ENCODE measurements around the gene STPG2. TPM values are rescaled to one million over a fixed set of nuclear protein-coding genes. Genes with fewer than 3 reads are reported as not detected.

STPG2 gene
- total RNA-seq, 2 donors from 2014 or later: 0.66 to 1.6 TPM

DNA sequence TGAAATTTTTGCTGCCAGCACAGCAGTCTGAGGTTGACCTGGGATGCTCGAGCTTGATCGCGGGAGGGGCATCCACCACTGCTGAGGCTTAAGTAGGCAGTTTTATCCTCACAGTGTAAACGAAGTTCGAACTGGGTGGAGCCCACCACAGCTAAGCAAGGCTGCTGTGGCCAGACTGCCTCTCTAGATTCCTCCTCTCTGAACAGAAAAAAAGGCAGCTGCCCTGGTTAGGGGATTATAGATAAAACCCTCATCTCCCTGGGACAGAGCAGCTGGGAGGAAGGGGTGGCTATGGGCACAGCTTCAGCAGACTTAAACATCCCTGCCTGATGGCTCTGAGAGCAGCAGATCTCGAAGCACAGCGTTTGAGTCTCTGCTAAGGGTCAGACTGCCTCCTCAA, 314.6 kb downstream of the STPG2 start:
- DNase-seq (no peak), ATAC-seq (no peak)
- no peak overlapping the region for H3K27ac ChIP-seq
- intact Hi-C loops (cut with DNase I): no loop called here
- no peaks in the 10 kb centered on the region for H3K27me3 ChIP-seq
- H3K4me1 ChIP-seq: no peaks in the 10 kb centered on the region
- H3K9me3 ChIP-seq: no peaks in the 10 kb centered on the region
- no peaks in the 10 kb centered on the region for H3K36me3 ChIP-seq (replicated peaks in 1 of 2; ENCODE audit: insufficient read depth in 1 of 2, low read depth in 2 of 2)
- WGBS, 2 donors: 81 to 82% methylated on average over 7 of the region's 7 CpGs
- no peak for TF ChIP-seq CTCF (IDR thresholded peaks at IDR 0.05)
- TF ChIP-seq POLR2A (IDR thresholded peaks at IDR 0.05): no peak
- H3K4me3 ChIP-seq: no peak overlapping the region

DNA sequence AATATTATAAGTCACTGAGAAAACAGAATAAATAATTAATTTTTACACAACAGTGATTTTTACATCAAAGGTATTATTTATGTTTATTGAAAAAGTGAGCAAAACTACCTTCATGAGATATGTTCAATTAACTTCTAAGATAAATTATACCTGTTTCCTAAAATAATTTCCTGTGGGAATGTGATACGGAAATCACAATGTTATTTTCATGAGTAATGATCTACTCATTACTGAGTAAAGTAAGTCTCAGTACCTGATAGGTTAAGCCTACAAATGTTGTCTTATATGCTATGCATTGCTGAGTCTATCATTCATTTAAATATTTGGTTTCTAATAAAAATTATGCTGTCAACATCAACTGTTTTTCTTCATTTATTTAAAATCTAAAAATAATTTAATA, 324.0 kb downstream of the STPG2 start:
- 65 to 84% methylated on average over 1 of the region's 1 CpG for WGBS, 2 donors

DNA sequence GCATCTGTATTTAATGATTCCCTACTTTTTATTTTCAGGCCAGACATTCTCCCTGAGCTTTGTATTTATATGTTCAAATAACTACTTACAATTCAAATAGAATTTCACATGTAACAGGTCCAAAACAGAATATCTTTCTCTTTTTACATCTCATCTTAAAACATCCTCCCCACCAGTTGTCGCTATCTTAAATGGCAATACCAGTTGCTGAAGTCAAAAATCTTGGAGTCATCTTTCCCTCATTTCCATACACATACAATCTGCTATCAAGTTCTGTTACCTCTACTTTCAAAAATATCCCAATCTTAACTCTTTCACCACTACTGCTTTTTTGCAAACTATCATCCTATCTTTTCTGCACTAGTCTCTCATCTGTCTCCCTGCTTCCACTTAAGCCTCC, 330.5 kb downstream of the STPG2 start:
- DNase-seq: no peak
- TF ChIP-seq CTCF (IDR thresholded peaks at IDR 0.05) (no peak), POLR2A (IDR thresholded peaks at IDR 0.05) (no peak)
- Histone ChIP-seq H3K27ac (no peak overlapping the region), H3K9me3 (no peaks in the 10 kb centered on the region), H3K4me1 (no peaks in the 10 kb centered on the region), H3K27me3 (no peaks in the 10 kb centered on the region), H3K36me3 (replicated peaks in 1 of 2; ENCODE audit: insufficient read depth in 1 of 2, low read depth in 2 of 2) (no peaks in the 10 kb centered on the region), H3K4me3 (no peak overlapping the region)
- WGBS, 2 donors: 94 to 100% methylated on average over 1 of the region's 1 CpG
- ATAC-seq: no peak
- intact Hi-C loops (cut with DNase I): no loop called here

More for the DNA sequence above, 324.0 kb downstream of the STPG2 start:
- TF ChIP-seq POLR2A (IDR thresholded peaks at IDR 0.05) (no peak), CTCF (IDR thresholded peaks at IDR 0.05) (no peak)
- Histone ChIP-seq H3K27ac (no peak overlapping the region), H3K4me3 (no peak overlapping the region), H3K36me3 (replicated peaks in 1 of 2; ENCODE audit: insufficient read depth in 1 of 2, low read depth in 2 of 2) (no peaks in the 10 kb centered on the region), H3K4me1 (no peaks in the 10 kb centered on the region), H3K9me3 (no peaks in the 10 kb centered on the region), H3K27me3 (no peaks in the 10 kb centered on the region)
- intact Hi-C loops (cut with DNase I): no loop called here
- DNase-seq (no peak), ATAC-seq (no peak)

DNA sequence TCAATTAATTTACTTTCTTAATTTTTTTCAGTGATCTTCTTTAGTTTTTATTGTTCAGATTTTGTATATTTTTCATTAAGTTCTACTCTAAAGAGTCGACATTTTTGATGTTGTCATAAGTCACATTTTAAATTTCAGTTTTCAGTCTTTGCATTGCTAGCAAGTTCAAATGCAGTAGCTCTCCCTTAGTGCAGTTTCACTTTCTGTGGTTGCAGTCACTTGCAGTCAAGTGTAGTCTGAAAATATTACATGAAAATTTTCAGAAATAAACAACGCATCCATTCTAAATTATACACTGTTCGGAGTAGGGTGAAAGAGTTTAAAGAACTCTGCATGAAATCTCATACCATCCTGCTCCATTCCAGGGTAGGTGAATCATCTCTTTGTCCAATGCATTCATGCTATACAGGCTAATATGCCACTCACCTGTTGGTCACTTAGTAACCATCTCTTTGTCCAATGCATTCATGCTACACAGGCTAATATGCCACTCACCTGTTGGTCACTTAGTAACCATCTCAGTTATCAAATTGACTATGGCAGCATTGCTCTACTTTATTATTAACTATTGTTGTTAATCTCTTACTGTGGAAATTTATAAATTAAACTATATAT, 356.9 kb downstream of the STPG2 start:
- ATAC-seq (no peak), DNase-seq (no peak)
- intact Hi-C loops (cut with DNase I): no loop called here
- no peaks in the 10 kb centered on the region for H3K27me3 ChIP-seq
- no peaks in the 10 kb centered on the region for H3K4me1 ChIP-seq
- no peak overlapping the region for H3K4me3 ChIP-seq
- H3K27ac ChIP-seq: no peak overlapping the region
- H3K9me3 ChIP-seq: no peaks in the 10 kb centered on the region
- no peaks in the 10 kb centered on the region for H3K36me3 ChIP-seq (replicated peaks in 1 of 2; ENCODE audit: insufficient read depth in 1 of 2, low read depth in 2 of 2)
- 80 to 93% methylated on average over 3 of the region's 3 CpGs for WGBS, 2 donors
- TF ChIP-seq CTCF (IDR thresholded peaks at IDR 0.05) (no peak), POLR2A (IDR thresholded peaks at IDR 0.05) (no peak)

DNA sequence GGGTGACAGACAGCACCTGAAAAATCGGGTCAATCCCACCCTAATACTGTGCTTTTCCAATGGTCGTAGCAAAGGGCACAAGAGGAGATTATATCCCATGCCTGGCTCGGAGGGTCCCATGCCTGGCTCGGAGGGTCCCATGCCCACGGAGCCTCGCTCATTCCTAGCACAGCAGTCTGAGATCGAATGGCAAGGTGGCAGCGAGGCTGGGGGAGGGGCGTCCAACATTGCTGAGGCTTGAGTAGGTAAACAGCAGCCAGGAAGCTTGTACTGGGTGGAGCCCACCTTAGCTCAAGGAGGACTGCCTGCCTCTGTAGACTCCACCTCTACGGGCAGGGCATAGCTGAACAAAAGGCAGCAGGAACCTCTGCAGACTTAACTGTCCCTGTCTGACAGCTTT, 365.1 kb downstream of the STPG2 start:
- Histone ChIP-seq H3K4me3 (no peak overlapping the region), H3K4me1 (no peaks in the 10 kb centered on the region), H3K36me3 (replicated peaks in 1 of 2; ENCODE audit: insufficient read depth in 1 of 2, low read depth in 2 of 2) (no peaks in the 10 kb centered on the region), H3K9me3 (no peaks in the 10 kb centered on the region), H3K27me3 (no peaks in the 10 kb centered on the region), H3K27ac (no peak overlapping the region)
- WGBS, 2 donors: 82 to 89% methylated on average over 10 of the region's 10 CpGs
- intact Hi-C loops (cut with DNase I): no loop called here
- TF ChIP-seq POLR2A (IDR thresholded peaks at IDR 0.05) (no peak), CTCF (IDR thresholded peaks at IDR 0.05) (no peak)
- DNase-seq: no peak
- no peak for ATAC-seq
